ENCODE measurements around the gene ELOVL6.

DNA sequence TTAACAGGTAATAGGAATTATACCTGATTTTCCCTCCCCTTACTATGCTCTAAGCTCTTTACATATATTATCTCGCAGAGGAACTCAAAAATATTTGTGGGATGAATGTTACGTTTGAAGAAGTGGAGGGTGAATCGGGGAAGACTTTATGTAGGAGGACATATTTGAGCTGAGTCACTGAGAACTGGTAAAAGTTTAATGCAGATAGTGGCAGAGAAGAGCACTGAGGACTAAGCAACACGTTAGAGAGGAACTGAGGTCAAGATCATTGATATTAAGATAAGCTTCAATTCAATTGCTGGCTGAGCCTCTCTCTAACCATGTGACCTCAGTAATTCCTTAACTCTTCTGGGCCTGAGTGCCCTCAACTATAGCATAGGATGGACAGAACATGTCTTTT lies 26.4 kb upstream of the ELOVL6 start:
- TF ChIP-seq, protein P1, sequence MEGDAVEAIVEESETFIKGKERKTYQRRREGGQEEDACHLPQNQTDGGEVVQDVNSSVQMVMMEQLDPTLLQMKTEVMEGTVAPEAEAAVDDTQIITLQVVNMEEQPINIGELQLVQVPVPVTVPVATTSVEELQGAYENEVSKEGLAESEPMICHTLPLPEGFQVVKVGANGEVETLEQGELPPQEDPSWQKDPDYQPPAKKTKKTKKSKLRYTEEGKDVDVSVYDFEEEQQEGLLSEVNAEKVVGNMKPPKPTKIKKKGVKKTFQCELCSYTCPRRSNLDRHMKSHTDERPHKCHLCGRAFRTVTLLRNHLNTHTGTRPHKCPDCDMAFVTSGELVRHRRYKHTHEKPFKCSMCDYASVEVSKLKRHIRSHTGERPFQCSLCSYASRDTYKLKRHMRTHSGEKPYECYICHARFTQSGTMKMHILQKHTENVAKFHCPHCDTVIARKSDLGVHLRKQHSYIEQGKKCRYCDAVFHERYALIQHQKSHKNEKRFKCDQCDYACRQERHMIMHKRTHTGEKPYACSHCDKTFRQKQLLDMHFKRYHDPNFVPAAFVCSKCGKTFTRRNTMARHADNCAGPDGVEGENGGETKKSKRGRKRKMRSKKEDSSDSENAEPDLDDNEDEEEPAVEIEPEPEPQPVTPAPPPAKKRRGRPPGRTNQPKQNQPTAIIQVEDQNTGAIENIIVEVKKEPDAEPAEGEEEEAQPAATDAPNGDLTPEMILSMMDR (IDR thresholded peaks at IDR 0.05): no peak
- no peak for TF ChIP-seq POLR2A (IDR thresholded peaks at IDR 0.05)
